HT-29 (cell line): Measurements from ENCODE around the gene GTSF1L. TPM values are rescaled to one million over a fixed set of nuclear protein-coding genes. Genes with fewer than 3 reads are reported as not detected.

Experiments used
- total RNA-seq: library from RNA; depleted of rRNA; stranded (reverse); fragments of >200 nt; shearing (Covaris generic); gene quantifications from 2 replicates; pipeline ENCODE4 v1.2.3, GENCODE V29; 2014; rRNA removed

The GTSF1L gene
- total RNA-seq, 1 experiment from 2014 or later: not detected

Other genes starting within 250 kb of the GTSF1L start
- 9.7 and 9.9 TPM in 2 replicates for gene L3MBTL1, start 219.3 kb downstream of the GTSF1L start, total RNA-seq
- gene SGK2, start 168.0 kb downstream of the GTSF1L start, total RNA-seq: 68.2 and 69.1 TPM in 2 replicates
- 19.9 and 25.5 TPM in 2 replicates for gene IFT52, start 136.1 kb downstream of the GTSF1L start, total RNA-seq
- gene MYBL2, start 59.9 kb downstream of the GTSF1L start, total RNA-seq: 108 and 123 TPM in 2 replicates
- gene TOX2, start 187.8 kb upstream of the GTSF1L start, total RNA-seq: 0.18 and 1.9 TPM in 2 replicates